Mammary epithelial cell (primary cell): Measurements from ENCODE around the gene SPATC1L.

Experiments used
- CTCF ChIP-seq, 2 donors: IDR thresholded peaks in 1 of 2; conservative IDR thresholded peaks in 1 of 2; 2 replicates each; pipeline ENCODE4 v1.5.1; 2011 to 2012; ENCODE audit warnings: inconsistent platforms in 2 of 2, low read length in 2 of 2, mild to moderate bottlenecking in 2 of 2, control low read depth in 1 of 2, low read depth in 1 of 2; ENCODE audit not compliant: insufficient read depth in 1 of 2; ENCODE audit errors: extremely low read depth in 1 of 2
- EZH2 ChIP-seq: IDR thresholded peaks from 2 replicates; pipeline ENCODE4 v1.6.1; 2012; ENCODE audit warnings: low read length, inconsistent platforms, borderline replicate concordance

DNA sequence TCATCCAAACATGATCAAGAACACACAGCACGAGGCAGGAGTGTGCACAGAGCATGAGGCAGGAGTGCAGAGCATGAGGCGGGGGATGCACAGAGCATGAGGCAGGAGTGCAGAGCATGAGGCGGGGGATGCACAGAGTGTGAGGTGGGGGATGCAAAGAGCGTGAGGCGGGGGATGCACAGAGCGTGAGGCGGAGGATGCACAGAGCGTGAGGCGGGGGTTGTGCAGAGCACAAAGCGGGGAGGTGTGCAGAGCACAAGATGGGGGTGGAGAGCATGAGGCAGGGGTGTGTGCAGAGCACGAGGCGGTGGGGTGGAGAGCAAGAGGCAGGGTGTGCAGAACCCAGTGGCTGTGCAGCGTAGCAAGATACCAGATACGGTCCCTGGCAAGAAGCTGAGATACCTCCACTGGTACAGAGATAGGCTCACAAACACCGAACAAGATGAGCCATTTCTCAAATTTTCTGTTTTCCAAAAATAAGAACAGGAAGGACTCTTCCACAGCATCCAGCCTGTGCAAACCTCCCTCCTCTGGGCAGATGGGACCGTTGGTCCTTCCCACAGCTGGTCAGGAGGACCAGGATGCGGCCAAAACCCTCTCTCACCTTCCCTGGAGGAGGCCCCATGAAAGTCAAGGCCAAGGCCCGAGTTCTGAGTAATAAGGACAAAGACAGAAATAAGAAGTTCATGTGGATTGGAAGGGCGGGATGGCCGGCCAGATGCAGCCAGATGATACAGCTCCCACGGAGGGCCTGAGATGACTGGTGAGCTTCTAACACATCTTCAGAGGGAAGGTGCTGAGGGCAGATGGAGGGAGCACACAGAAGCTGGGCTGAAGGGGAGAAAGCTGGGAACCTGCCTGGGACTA is 12.0 kb downstream of the SPATC1L start:
- TF ChIP-seq CTCF (conservative IDR thresholded peaks at IDR 0.05 in 1 of 2, IDR thresholded peaks at IDR 0.05 in 1 of 2; ENCODE audit: extremely low read depth in 1 of 2, insufficient read depth in 1 of 2, low read depth in 1 of 2, low read length in 2 of 2) (no peak), EZH2 (no peak)
